Left lung (tissue), 10 donors: ENCODE data around the gene MBTPS1. TPM values are rescaled to one million over a fixed set of nuclear protein-coding genes. Genes with fewer than 3 reads are reported as not detected.
A peak's percentile ranks its signal among the peaks of the same experiment; 100 is the strongest.
"Not testable (repeated sequence)": the region's sequence is repeated elsewhere in the genome, so short reads cannot be mapped to it uniquely, and the experiment has no call there.

Experiments used
- ATAC-seq: fragments of 200-7000 bp; cut with Tn5 transposase; one replicate; pipeline ENCODE4 v1.9.1; 2020; ENCODE audit warnings: moderate library complexity
- DNase-seq, 4 donors: peaks; one replicate each; pipeline ENCODE4 v3.0.0-alpha.2; 2013 to 2020
- H3K27ac ChIP-seq, 2 donors: fragments of 200-600 bp; sonication (generic) in 1 of 2; one replicate each; pipeline versions ENCODE4 v1.5.0 to v1.8.0; 2020 to 2021
- H3K27me3 ChIP-seq, 2 donors: fragments of 200-600 bp; sonication (generic) in 1 of 2; one replicate each; pipeline versions ENCODE4 v1.5.0 to v1.8.0; 2020 to 2021
- H3K36me3 ChIP-seq, 2 donors: fragments of 200-600 bp; sonication (generic) in 1 of 2; one replicate each; pipeline versions ENCODE4 v1.5.0 to v1.8.0; 2020 to 2021
- H3K4me1 ChIP-seq, 2 donors: fragments of 200-600 bp; one replicate each; pipeline ENCODE4 v1.8.0; 2021
- H3K4me3 ChIP-seq, 2 donors: fragments of 200-600 bp; sonication (generic) in 1 of 2; one replicate each; pipeline versions ENCODE4 v1.5.0 to v1.8.0; 2020 to 2021; ENCODE audit warnings: mild to moderate bottlenecking in 1 of 2
- H3K9me3 ChIP-seq, 2 donors: fragments of 200-600 bp; sonication (generic) in 1 of 2; one replicate each; pipeline versions ENCODE4 v1.5.0 to v1.8.0; 2020 to 2021
- intact Hi-C, 2 donors: fragments of 100-400 bp; cut with DNase I; formaldehyde crosslinking; loops; one replicate each; pipeline versions ENCODE4 v1.11.2 to v1.14.2; 2022
- polyA plus RNA-seq, 6 donors: library from polyadenylated mRNA; unstranded; fragments of 120-200 nt; gene quantifications; one replicate each; pipeline ENCODE4 v1.2.1, GENCODE V29; 2013; ENCODE audit not compliant: insufficient read length in 6 of 6
- total RNA-seq, 2 donors: library from RNA; stranded (reverse); fragmentation: NEBNext Ultra II Directional; extraction: Animal tissue kit (Norgen Biotek cat#: 25700); gene quantifications; one replicate each; pipeline ENCODE4 v1.2.1, GENCODE V29; 2021
- TF ChIP-seq, protein P1 (sequence below), 2 donors: fragments of 200-600 bp; sonication (generic) in 1 of 2; IDR thresholded peaks; one replicate each; pipeline versions ENCODE4 v1.5.0 to v1.8.0; 2021; ENCODE audit warnings: antibody characterized with exemption in 2 of 2
- donor health status: DM: no; HTN: yes; CAD: no.
- donor health status: DM: no; HTN: no; CAD: no.

Gene MBTPS1
- total and polyA plus RNA-seq, 8 donors: 86.4 to 121 (median 116) TPM

DNA sequence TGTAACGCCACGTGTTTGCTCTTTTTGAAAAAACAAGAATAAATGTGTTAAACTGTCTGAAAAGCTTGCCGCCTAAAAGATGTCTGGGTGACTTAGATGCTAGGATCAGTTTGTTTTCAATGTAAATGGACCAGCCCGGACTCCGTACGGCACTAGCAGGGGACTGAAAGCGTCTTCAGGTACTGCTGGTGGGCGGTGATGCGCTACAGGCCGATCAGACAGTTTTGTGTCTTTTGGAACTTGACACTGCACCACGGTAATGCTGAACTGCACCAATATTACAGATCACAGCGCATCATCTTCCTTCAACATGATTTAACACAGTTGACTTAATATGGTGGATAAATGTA, 727 bp upstream of the MBTPS1 start:
- intact Hi-C loops: no loop called here

DNA sequence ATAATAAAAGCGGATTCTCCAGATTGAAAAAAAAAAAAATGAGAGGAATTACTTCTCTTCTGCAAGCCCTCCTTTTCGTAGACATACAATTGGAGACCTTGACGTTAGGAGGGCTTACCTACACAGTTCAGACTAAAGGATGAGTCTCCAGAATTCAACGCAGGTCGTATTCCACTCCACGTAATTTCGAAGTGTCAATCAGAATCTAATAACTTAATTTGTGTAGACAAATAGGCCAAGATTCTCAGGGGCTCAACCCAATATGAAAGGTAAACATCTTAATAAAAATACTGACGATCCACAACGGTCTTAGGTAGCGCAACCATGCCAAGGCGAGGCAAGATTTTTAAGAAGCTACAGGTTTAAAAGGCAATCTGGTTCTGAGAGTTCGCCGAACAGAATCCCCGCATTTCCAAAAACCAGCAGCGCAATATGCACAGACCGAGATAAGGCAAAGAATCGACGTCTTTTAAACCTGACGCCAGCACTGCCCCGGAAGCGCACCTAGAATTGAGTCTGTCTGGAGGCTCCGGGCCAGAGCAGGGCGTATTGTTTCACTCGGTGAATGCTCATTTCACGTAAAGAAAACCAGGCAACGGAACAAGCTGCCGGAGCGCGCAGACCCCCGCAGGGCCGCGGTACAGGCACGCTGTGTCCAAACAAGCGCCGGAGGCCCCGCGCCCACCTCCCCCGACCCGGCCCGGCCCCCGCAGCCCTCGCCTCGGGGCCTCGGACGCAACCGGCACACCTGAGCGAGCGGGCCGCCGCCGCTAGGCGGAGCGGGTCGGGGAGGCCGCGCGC, 623 bp downstream of the MBTPS1 start:
- peak in 1 of 4 donors; percentile 46 for DNase-seq
- H3K9me3 ChIP-seq: no peaks in the 10 kb centered on the region

More for the DNA sequence above, 727 bp upstream of the MBTPS1 start:
- TF ChIP-seq, protein P1, sequence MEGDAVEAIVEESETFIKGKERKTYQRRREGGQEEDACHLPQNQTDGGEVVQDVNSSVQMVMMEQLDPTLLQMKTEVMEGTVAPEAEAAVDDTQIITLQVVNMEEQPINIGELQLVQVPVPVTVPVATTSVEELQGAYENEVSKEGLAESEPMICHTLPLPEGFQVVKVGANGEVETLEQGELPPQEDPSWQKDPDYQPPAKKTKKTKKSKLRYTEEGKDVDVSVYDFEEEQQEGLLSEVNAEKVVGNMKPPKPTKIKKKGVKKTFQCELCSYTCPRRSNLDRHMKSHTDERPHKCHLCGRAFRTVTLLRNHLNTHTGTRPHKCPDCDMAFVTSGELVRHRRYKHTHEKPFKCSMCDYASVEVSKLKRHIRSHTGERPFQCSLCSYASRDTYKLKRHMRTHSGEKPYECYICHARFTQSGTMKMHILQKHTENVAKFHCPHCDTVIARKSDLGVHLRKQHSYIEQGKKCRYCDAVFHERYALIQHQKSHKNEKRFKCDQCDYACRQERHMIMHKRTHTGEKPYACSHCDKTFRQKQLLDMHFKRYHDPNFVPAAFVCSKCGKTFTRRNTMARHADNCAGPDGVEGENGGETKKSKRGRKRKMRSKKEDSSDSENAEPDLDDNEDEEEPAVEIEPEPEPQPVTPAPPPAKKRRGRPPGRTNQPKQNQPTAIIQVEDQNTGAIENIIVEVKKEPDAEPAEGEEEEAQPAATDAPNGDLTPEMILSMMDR (IDR thresholded peaks at IDR 0.05): no peak
- Histone ChIP-seq H3K27ac (peak overlapping the region; percentile 90 to 92), H3K4me3 (peak overlapping the region; percentile 91 to 99), H3K4me1 (peaks cover 8 to 40% of the 10 kb centered on the region in 2 donors), H3K9me3 (no peaks in the 10 kb centered on the region), H3K27me3 (no peaks in the 10 kb centered on the region), H3K36me3 (peaks cover 0 to 3% of the 10 kb centered on the region in 2 donors)
- DNase-seq: peak in 1 of 4 donors; percentile 33
- ATAC-seq: peak; percentile 9

DNA sequence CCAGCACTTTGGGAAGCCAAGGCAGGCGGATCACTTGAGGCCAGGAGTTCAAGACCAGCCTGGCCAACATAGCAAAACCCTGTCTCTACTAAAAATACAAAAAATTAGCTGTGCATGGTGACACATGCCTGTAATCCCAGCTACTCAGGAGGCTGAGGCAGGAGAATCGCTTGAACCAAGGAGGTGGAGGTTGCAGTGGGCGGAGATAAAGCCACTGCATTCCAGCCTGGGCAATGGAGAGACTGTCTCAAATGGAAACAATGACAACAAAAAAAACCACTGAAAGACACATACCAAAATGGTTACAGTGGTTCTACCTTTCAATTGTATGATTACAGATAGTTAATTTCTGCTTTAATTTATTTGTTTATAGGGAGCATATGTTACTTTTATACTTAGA, 4.8 kb downstream of the MBTPS1 start:
- H3K9me3 ChIP-seq, H3K27me3 ChIP-seq, H3K27ac ChIP-seq, DNase-seq, intact Hi-C loops, H3K4me3 ChIP-seq, ATAC-seq: not testable (repeated sequence)
- peaks cover 5 to 49% of the 10 kb centered on the region in 2 donors for H3K4me1 ChIP-seq
- H3K36me3 ChIP-seq: peaks cover 0 to 19% of the 10 kb centered on the region in 2 donors

More for the DNA sequence above, 623 bp downstream of the MBTPS1 start:
- intact Hi-C loops: no loop called here
- peak overlapping the region; percentile 91 to 99 for H3K4me3 ChIP-seq
- peak overlapping the region; percentile 90 to 92 for H3K27ac ChIP-seq
- peak; percentile 27 for ATAC-seq
- TF ChIP-seq, protein P1 (IDR thresholded peaks at IDR 0.05): peak; percentile 24 to 37
- H3K36me3 ChIP-seq: no peaks in the 10 kb centered on the region
- H3K4me1 ChIP-seq: peaks cover 8 to 47% of the 10 kb centered on the region in 2 donors
- H3K27me3 ChIP-seq: no peaks in the 10 kb centered on the region

DNA sequence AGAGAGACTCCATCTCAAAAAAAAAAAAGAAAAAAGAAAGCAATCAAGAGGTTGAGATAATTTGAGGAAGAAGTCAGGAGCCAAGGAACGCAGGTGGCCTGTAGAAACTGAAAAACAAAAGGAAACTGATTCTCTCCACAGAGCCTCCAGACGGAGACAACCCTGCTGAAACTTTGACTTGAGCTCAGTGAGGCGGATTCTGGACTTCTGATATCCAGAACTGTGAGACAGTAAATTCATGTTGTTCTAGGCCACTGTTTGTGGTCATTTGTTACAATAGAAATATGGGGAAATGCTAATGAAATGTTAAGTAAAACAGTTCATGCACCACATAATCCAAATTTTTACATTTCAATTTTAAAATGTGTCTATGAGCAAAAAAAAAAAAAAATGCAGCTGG, 5.2 kb downstream of the MBTPS1 start:
- Histone ChIP-seq H3K36me3 (peaks cover 0 to 19% of the 10 kb centered on the region in 2 donors), H3K4me1 (peaks cover 5 to 49% of the 10 kb centered on the region in 2 donors), H3K27me3 (no peaks in the 10 kb centered on the region), H3K4me3 (no peak overlapping the region), H3K27ac (no peak overlapping the region), H3K9me3 (no peaks in the 10 kb centered on the region)
- DNase-seq: no peak
- intact Hi-C loops: no loop called here
- TF ChIP-seq, protein P1 (IDR thresholded peaks at IDR 0.05): no peak
- ATAC-seq: no peak

DNA sequence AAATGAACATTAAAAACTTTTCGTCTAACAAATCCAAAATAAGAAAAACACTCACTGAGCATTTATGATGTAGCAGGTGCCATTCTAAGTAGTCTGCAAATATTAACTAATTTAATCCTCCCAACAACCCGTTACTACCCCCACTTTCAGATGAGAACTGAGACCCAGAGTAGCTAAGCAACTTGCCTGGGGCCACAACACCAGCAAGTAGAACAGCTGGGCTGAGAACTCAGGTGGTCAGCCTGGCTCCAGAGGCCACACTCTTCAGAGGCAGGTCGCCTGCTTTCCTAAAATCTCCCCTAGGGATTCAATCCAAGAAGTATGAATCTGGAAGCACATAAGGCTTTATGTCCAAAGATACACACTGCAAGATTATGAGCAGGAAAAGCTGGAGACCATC, 6.2 kb downstream of the MBTPS1 start:
- TF ChIP-seq, protein P1 (IDR thresholded peaks at IDR 0.05): no peak
- Histone ChIP-seq H3K9me3 (no peaks in the 10 kb centered on the region), H3K27ac (no peak overlapping the region), H3K4me1 (peaks cover 3 to 41% of the 10 kb centered on the region in 2 donors), H3K36me3 (peaks cover 0 to 20% of the 10 kb centered on the region in 2 donors), H3K27me3 (no peaks in the 10 kb centered on the region), H3K4me3 (no peak overlapping the region)
- intact Hi-C loops: no loop called here
- DNase-seq (no peak), ATAC-seq (no peak)
